Muscle of arm (tissue), 12 donors: Measurements from ENCODE around the gene BOLA3. TPM values are rescaled to one million over a fixed set of nuclear protein-coding genes. Genes with fewer than 3 reads are reported as not detected.

Experiments used
- polyA plus RNA-seq, 12 donors: library from polyadenylated mRNA; unstranded; fragments of 120-200 nt; gene quantifications; one replicate each; pipeline ENCODE4 v1.2.1, GENCODE V29; 2013; ENCODE audit not compliant: insufficient read length in 12 of 12

Gene BOLA3
- polyA plus RNA-seq, 12 donors: 21.5 to 28.1 (median 24.5) TPM; not detected in 1

Other genes starting within 250 kb of the BOLA3 start
- 10 to 100 TPM in 11 of 12 donors, not detected in 1; 12.0 to 54.1 (median 40.2) TPM for gene DGUOK, start 221.0 kb downstream of the BOLA3 start, polyA plus RNA-seq
- 10 to 100 TPM in 5 of 12 donors, 1 to 10 TPM in 6, not detected in 1; 7.8 to 17.3 (median 9.6) TPM for gene TET3, start 163.0 kb downstream of the BOLA3 start, polyA plus RNA-seq
- gene MOB1A, start 31.0 kb upstream of the BOLA3 start, polyA plus RNA-seq: 10 to 100 TPM in 11 of 12 donors, not detected in 1; 41.6 to 81.4 (median 57.0) TPM
- 10 to 100 TPM in 11 of 12 donors, not detected in 1; 17.3 to 40.7 (median 27.4) TPM for gene MTHFD2, start 50.7 kb upstream of the BOLA3 start, polyA plus RNA-seq
- 10 to 100 TPM in 1 of 12 donors, 1 to 10 TPM in 10, not detected in 1; 1.4 to 12.3 (median 2.4) TPM for gene SLC4A5, start 195.5 kb upstream of the BOLA3 start, polyA plus RNA-seq
- 100 to 1,000 TPM in 4 of 12 donors, 10 to 100 TPM in 7, not detected in 1; 81.5 to 146 (median 93.2) TPM for gene DCTN1, start 232.4 kb upstream of the BOLA3 start, polyA plus RNA-seq